Activated CD4-positive, CD25-positive, alpha-beta regulatory T cell treated with anti-CD3 and anti-CD28 coated beads, Interleukin-2, amount 50 U/mL, for 72 hours (primary cell): ENCODE data around the gene PHETA1.
"Not testable (repeated sequence)": the region's sequence is repeated elsewhere in the genome, so short reads cannot be mapped to it uniquely, and the experiment has no call there.

Experiments used
- DNase-seq: peaks from one replicate; pipeline ENCODE4 v3.0.0; 2021

Gene PHETA1

DNA sequence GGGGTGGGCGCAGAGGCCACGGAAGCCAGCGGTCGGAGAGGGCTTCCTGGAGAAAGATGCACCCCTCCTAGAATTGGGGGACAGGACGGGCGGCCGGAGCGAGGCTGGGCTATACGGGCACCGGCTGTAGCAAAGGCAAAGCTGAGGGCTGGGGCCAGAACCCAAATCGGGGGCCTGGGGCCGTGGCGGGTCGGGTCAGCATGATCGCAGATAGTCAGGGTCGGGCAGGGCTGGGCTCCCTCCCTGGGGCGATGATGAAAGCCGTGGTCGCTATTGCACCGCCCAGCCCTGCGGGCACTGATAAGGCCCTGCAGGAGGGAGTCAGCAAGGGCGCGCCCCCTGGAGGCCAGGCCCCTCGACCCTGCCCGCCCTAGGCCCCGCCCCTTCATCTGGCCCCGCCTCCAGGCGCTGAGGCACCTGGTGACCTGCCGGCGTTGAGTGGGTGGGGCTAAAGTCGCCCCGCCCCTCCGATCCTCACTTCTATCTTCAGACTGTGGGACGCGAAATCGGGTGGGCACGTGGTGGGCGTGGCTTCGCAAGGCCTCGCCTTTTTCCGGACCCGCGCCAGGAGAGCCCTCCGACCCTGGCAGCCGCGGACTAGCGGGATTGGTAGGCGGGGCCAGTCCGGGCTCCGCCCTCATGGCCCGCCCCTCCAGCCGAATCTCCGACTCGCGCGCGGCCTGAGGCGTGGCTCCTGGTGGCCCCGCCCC, 36.4 kb upstream of the PHETA1 start:
- DNase-seq, result peak; percentile 88

DNA sequence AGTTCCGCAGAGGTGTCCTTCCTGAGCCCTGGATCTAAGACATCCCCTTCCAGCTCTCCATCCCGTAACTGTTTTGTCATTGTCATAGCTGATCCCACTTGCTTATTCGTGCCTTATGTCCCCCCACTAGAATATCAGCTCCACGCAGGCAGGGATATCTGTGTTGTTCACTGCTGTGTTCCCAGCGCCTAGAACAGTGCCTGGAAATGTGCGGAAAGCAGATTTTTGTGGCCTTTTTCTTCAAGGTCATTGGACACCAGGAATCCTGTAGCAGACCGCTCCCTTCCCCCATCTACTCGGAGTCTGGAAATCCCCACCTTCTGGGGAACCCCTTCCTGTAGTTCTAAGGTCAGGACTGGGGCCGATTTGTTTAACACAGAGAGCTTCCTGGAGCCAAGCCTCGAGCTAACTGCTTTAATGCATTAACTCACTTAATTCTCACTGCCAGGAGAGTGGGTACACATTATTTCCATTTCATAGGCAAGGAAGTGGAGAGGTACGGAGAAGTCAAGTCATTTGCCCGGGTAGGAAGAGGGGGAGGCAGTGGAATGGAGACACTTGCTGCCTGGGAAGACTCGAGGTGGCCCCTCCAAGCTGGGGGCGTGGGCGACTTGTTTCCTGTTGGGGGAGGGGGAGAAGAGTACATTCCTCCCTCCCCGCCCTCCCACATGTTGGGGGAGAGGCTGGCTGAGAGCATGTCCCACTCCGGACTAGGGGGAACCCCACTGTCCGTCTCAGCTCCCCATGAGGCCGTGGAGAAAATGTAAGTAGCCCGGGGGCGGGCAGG, 35.7 kb upstream of the PHETA1 start:
- peak; percentile 48 for DNase-seq

DNA sequence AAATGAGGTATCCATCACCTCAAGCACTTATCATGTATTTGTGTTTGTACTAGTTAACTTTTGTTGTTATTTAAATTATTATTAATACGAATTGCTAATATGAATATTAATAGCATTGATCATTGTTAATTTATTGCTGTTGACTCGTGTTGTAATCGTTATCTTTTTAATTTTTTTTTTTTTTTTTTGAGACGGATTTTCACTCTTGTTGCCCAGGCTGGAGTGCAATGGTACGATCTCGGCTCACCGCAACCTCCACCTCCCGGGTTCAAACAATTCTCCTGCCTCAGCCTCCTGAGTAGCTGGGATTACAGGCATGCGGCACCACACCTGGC, 33.6 kb upstream of the PHETA1 start:
- DNase-seq, result not testable (repeated sequence)

DNA sequence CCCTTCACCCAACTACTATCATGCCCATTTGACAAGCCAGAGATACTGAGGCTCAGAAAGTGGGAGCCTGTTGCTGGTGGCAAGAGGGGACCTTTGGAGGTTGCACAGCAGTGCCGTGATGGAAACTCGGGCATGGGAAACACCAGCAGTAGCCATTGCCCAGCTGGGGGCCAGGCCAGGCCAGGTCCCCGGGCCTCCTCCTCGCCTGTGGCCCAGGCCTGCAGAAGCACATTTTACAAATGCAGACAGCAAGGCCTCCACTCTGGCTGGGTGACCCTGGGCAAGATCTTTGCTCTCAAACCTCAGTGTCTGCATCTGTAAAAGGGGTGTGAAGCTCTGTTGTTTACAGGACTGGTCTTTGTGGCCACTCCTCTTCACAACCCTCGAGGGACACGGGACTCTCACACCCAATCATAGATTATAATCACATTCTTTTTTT, 32.3 kb upstream of the PHETA1 start:
- DNase-seq, result no peak

GRCh38 chr12:111399741-111400404, 31.0 kb upstream of the PHETA1 start:
- DNase-seq, result not testable (repeated sequence)

- DNase-seq, result no peak
Measured at GRCh38 chr12:111398530-111398929, 29.6 kb upstream of the PHETA1 start.

DNA sequence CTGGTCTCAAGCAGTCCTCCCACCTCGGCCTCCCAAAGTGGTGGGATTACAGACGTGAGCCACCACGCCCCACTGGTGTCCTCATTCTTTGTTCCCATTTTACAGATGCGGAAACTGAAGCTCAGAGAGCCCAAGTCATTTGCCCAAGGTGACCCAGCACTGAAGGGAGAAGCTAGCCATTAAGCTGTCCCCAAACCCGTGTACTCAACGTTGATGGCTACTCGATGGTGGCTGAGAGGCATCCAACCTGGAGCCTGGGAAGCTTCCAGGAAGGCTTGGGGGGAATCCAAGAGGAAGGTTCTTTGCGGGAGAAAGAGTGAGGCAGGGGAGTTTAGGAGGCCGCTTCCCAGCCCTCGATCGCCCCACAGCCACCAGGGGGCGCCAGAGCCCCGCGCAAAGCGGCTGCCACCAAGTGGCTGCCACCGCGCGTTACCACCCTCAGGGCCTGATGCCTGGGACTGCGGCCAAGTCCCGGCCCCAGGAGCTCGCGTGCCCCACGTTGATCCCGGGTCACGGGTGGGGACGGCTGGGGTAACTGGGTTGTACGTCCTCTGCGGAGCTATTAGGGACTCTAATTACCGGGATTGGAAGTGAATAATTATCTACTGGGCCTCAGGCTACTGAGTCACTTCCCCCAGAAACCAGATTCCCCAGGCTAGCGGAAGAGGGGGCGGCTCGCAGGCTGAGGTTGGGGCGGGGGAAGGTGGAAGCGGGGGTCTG, 28.0 kb upstream of the PHETA1 start:
- peak; percentile 94 for DNase-seq

GRCh38 chr12:111396271-111396670, 27.4 kb upstream of the PHETA1 start:
- not testable (repeated sequence) for DNase-seq

- DNase-seq, result no peak
Measured at GRCh38 chr12:111395336-111396187, 26.7 kb upstream of the PHETA1 start.

DNA sequence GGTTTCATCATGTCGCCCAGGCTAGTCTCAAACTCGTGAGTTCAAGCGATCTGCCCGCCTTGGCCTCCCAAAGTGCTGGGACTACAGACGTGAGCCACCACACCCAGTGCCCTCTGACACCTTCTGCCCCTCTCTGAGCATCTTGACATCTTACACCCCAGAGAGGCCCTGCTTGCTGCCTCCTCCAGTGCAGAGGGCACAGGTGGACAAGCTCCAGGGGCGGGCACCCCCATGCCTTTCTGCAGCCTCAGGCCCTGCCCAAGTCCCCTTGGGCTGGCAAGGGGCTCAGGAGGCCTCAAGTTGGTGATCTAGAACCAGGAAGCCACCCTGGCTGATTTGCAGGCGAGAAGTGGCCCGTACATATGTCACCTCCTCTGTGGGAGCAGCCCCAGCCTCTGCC, 25.6 kb upstream of the PHETA1 start:
- DNase-seq, result no peak

- no peak for DNase-seq
Measured at GRCh38 chr12:111393700-111394300, 24.9 kb upstream of the PHETA1 start.

GRCh38 chr12:111390910-111391309, 22.0 kb upstream of the PHETA1 start:
- DNase-seq, result no peak

DNA sequence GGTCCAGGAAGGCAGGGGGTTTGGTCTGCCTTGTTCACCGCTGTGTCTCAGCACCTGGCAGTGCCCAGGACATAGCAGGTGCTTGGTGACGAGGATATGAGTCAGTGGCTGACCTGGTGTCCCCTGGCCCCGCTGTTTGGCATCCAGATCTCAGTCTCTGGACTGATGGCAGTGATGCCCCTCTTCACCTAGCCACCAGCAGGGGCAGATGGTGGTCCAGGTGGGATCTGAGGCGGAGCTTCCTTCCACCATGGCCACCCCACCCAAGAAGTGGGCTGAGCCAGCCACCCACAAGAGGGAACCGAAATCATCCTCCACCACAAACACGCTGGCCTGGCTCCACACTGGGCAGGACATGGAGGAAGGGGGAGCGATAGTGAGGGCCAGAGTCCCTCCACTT, 20.7 kb upstream of the PHETA1 start:
- no peak for DNase-seq

- DNase-seq, result no peak
Measured at GRCh38 chr12:111387747-111388323, 18.9 kb upstream of the PHETA1 start.

GRCh38 chr12:111386885-111387284, 18.0 kb upstream of the PHETA1 start:
- no peak for DNase-seq

- no peak for DNase-seq
Measured at GRCh38 chr12:111384596-111384995, 15.7 kb upstream of the PHETA1 start.

DNA sequence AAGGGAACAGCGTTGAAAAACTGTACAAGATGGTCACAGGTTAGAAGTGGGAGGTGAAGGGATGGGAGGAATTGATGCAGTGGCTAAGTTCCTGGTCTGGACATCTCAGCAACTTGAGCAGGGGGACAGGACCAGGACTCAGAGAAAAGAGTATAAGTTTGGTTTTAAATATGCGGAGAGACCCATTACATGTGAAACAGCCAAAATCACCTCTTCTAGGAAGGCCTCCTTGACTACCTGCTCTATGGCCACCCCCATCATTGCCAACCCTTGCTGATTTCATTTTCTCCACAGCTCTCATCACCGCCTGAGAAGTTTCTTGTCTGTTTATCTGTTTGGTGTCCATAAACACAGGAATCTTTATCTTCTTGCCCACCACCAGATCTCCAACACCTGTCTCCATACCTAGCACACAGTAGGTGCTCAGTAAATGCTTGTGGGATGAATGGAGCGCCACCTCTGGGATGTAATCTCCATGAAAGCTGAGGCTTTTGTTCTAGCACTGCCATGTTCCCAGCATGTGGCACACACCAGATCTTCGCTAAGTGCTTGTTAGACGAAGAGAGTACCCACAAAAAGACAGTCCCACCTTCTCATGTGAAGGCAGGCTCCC, 11.2 kb upstream of the PHETA1 start:
- DNase-seq, result no peak

DNA sequence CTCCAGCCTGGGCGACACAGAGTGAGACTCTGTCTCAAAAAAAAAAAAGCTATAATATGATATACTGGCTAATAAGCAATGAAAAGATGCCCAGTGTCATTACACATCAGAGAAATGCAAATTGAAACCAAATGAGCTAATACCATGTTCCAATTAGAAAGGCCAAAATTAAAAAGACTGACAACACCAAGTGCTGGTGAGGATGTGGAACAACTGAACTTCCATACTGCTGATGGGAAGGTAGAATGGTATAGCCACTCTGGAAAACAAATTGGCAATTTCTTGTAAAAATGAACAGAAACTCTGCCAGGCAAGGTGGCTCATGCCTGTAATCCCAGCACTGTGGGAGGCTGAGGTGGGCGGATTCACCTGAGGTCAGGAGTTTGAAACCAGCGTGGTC, 8.5 kb upstream of the PHETA1 start:
- no peak for DNase-seq

DNA sequence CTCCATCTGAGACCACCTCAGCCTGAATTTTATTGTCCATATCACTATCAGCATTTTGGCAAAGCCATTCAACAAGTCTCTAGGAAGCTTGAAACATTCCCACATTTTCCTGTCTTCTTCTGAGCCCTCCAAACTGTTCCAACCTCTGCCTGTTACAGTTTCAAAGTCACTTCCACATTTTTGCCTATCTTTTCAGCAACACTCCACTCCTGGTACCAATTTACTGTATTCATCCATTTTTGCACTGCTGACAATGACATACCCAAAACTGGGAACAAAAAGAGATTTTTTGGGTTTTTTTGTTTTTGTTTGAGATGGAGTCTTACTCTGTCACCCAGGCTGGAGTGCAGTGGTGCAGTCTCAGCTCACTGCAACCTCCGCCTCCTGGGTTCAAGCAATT, 4.3 kb upstream of the PHETA1 start:
- DNase-seq, result not testable (repeated sequence)

- no peak for DNase-seq
Measured at GRCh38 chr12:111369496-111370220, 763 bp upstream of the PHETA1 start.
